GM13976 (cell line): Measurements from ENCODE around the gene MAPK12.
A peak's percentile ranks its signal among the peaks of the same experiment; 100 is the strongest.
"Not testable (repeated sequence)": the region's sequence is repeated elsewhere in the genome, so short reads cannot be mapped to it uniquely, and the experiment has no call there.

Experiments
- DNase-seq: peaks from one replicate; pipeline ENCODE4 v3.0.0; 2012; ENCODE audit warnings: low spot score
- in situ Hi-C: fragments of 300-500 bp; cut with MboI; formaldehyde crosslinking; loops from one replicate; pipeline ENCODE4 v1.12.0; 2022; ENCODE audit warnings: low sequenced_read_pairs, mixed read lengths, inconsistent platforms; ENCODE audit not compliant: unreplicated experiment
- TF ChIP-seq, protein P1 (sequence below): IDR thresholded peaks from 2 replicates; pipeline ENCODE4 v1.5.1; 2012; ENCODE audit warnings: borderline replicate concordance, mild to moderate bottlenecking; ENCODE audit not compliant: insufficient read depth; ENCODE audit errors: extremely low read depth, missing control alignments, control extremely low read depth

Gene MAPK12

DNA sequence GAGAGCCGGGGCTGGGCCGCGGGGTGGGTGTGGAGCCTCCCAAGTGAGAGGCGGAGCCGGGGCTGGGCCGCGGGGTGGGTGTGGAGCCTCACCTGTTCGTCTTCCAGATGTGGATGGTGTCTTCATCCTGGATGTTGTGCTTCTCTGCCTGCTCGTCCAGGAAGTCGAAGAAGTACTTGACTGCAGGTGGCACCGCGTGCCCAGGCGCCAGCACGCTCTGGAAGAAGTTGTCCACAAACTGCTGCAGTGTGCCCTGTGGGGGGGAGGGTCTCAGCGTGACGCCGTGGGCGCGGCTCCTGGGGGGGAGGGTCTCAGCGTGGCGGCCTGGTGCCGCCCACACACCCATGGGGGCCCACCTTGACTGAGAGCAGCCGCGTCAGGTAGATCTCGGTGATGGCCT is 16.3 kb upstream of the MAPK12 start:
- TF ChIP-seq, protein P1, sequence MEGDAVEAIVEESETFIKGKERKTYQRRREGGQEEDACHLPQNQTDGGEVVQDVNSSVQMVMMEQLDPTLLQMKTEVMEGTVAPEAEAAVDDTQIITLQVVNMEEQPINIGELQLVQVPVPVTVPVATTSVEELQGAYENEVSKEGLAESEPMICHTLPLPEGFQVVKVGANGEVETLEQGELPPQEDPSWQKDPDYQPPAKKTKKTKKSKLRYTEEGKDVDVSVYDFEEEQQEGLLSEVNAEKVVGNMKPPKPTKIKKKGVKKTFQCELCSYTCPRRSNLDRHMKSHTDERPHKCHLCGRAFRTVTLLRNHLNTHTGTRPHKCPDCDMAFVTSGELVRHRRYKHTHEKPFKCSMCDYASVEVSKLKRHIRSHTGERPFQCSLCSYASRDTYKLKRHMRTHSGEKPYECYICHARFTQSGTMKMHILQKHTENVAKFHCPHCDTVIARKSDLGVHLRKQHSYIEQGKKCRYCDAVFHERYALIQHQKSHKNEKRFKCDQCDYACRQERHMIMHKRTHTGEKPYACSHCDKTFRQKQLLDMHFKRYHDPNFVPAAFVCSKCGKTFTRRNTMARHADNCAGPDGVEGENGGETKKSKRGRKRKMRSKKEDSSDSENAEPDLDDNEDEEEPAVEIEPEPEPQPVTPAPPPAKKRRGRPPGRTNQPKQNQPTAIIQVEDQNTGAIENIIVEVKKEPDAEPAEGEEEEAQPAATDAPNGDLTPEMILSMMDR: no peak
- in situ Hi-C loops: loop anchor here (10.0 kb wide), 1 partner anchor 47 kb away; the partner anchor contains the start of gene DENND6B
- no peak for DNase-seq

- TF ChIP-seq, protein P1: peak; percentile 80
- peak; percentile 78 for DNase-seq
- in situ Hi-C loops: loop anchor here (10.0 kb wide), 1 partner anchor 49 kb away; the partner anchor contains the start of gene DENND6B
These were observed 14.7 kb upstream of the MAPK12 start for GRCh38 chr22:50276143-50276542.

GRCh38 chr22:50275181-50276055 is 13.9 kb upstream of the MAPK12 start:
- DNase-seq: no peak
- TF ChIP-seq, protein P1: no peak
- in situ Hi-C loops: loop anchor here (10.0 kb wide), 1 partner anchor 49 kb away; the partner anchor contains the start of gene DENND6B

- in situ Hi-C loops: loop anchor here (10.0 kb wide), 1 partner anchor 50 kb away; the partner anchor contains the start of gene DENND6B
- TF ChIP-seq, protein P1: no peak
- DNase-seq: no peak
These were observed 13.3 kb upstream of the MAPK12 start for GRCh38 chr22:50274771-50275170.

- TF ChIP-seq, protein P1: peak; percentile 10
- in situ Hi-C loops: loop anchor here (10.0 kb wide), 1 partner anchor 50 kb away; the partner anchor contains the start of gene DENND6B
These were observed 12.8 kb upstream of the MAPK12 start for GRCh38 chr22:50274311-50274710.

DNA sequence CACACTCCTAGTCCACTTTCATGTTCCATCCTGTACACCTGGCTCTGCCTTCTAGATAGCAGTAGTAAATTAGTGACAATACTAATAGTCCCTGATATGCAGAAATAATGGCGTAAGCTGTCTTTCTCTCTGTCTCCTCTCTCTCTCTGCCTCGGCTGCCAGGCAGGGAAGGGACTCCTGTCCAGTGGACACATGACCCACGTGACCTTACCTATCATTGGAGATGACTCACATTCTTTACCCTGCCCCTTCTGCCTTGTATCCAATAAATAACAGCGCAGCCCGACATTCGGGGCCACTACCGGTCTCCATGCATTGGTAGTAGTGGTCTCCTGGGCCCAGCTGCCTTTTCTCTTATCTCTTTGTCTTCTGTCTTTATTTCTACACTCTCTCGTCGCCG is 12.3 kb upstream of the MAPK12 start:
- in situ Hi-C loops: loop anchor here (10.0 kb wide), 1 partner anchor 51 kb away; the partner anchor contains the start of gene DENND6B
- not testable (repeated sequence) for DNase-seq

More at GRCh38 chr22:50274311-50274710, 12.8 kb upstream of the MAPK12 start:
- DNase-seq: peak; percentile 70

DNA sequence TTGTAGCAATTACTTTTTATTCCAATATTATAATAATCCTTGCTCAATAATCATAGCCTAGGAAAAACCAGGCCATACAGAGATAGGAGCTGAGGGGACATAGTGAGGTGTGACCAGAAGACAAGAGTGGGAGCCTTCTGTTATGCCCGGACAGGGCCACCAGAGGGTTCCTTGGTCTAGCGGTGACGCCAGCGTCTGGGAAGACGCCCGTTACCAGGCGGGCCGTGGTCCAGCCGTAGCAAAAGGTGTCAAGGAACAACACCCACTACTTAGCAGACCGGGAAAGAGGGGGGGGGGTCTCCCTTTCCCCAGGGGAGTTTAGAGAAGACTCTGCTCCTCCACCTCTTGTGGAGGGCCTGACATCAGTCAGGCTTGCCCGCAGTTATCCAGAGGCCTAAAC is 11.9 kb upstream of the MAPK12 start:
- not testable (repeated sequence) for DNase-seq
- in situ Hi-C loops: loop anchor here (10.0 kb wide), 1 partner anchor 51 kb away; the partner anchor contains the start of gene DENND6B
